Activated CD4-positive, alpha-beta T cell treated with anti-CD3 and anti-CD28 coated beads for 48 hours (primary cell): Measurements from ENCODE around the gene FOXK1.
"Not testable (repeated sequence)": the region's sequence is repeated elsewhere in the genome, so short reads cannot be mapped to it uniquely, and the experiment has no call there.

Source experiments
- DNase-seq: peaks from one replicate; pipeline ENCODE4 v3.0.0-alpha.2; 2020

FOXK1 gene

GRCh38 chr7:4802577-4802976 lies 120.5 kb downstream of the FOXK1 start:
- not testable (repeated sequence) for DNase-seq

- DNase-seq: no peak
Observed at GRCh38 chr7:4803397-4804241, 121.5 kb downstream of the FOXK1 start.

DNA sequence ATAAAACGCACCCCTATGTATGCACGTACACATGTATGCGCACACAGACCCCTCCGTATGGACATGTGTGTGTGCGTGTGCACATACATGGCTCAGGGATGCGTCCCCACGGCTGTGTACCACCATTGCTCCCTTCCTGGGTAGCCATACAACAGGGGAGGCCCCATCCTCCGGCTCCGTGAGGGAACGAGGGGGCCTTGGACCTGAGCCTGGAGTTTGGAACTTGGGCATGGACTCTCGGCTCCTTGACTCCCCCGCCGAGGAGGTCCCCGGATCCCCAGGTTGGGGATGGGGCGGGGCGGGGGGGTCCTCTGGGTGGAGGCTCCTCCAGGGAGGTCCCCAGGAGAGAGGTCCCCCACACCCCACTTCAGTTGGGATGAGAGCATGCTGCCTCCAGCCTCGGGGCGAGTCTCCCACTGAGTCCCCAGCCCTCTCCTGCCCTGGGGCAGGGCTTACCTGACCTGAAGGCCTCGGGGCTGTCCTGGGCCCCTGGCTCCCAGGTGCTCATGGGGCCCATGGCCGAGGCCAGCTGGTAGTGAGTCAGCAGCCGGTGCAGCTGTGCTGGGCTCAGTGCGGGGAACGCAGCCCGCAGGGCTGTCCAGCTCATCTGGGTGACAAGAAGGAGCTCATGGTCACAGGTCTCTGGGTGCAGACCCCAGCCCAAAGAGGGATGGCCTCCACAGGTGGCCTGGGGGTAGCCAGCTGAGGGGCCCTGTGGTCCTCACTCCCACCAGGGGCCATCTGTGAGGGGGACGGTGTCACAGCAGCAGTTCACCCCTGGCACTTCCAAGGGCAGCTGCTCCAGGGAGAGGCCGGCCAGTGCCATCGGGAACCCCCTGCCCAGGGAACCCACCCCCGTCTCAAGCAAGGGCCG lies 123.3 kb downstream of the FOXK1 start:
- DNase-seq: no peak

DNA sequence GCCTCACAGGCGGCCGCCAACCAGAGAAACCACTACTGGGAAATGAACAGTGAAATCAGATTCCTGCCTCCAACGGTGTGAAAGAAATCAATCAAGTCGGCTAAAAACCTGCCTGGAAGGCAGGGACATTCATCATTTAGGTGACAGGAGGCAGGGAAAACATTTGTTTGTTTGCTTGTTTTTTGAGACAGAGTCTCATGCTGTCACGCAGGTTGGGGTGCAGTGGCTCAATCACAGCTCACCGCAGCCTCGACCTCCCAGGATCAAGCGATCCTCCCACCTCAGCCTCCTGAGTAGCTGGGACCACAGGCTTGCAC lies 123.8 kb downstream of the FOXK1 start:
- no peak for DNase-seq

DNA sequence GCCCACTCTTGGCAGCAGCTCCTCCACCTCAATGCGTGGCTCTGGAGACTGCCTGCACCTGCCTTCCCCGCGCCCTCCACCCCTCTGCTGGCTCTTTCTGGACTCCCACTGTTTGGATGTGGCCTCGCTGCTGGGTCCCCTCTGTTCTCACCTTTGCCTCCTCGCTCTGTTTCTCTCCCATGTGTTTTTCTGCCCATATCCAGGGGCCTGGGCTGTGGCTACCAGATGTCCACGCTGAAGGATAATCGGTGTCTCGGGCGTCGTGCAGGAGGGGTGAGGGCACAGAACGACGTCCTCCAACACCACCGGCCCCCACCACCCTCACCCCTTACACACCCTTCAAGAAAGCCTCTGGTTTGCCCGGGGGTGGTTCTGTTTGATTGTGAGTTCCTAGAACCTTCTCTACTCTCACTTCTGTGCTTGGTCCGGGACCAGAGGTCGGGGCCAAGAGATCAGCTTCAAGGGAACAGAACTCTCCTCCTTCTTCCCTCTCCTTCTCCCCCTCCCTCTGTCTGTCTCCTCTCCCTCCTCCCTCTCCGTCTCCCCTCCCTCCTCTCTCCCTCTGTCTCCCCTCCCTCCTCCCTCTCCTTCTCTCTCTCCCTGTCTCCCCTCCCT lies 125.0 kb downstream of the FOXK1 start:
- no peak for DNase-seq

DNA sequence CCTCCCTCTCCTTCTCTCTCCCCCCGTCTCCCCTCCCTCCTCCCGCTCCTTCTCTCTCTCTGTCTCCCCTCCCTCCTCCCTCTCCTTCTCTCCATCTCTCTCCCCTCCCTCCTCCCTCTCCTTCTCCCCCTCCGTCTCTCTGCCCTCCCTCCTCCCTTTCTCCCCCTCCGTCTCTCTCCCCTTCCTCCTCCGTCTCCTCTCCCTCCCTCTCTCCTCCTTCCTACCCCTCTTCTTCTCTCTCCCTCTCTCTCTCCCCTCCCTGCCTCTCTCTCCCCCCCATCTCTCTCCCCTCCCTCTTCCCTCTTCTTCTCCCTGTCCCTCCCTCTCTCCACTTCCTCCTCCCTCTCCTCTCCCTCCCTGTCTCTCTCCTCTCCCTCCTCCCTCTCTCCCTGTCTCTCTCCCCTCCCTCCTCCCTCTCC lies 125.5 kb downstream of the FOXK1 start:
- no peak for DNase-seq

DNA sequence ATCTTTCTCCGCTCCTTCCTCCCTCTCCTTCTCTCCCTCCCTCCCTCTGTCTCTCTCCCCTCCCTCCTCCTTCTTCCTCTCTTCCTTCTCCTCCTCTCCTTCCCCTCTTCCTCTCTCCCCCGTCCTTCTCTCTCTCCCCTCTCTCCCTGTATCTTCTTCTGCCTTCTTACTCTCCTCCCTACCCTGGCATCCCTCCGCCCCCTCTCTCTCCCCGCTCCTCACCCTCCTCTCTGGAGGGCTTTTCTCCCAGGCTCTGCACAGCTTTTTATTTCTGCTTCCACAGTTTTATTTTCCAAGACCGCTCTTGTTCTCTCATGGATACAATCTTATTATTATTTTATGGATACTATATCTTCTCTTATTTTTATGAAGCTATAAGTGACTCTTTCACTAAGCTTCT lies 125.9 kb downstream of the FOXK1 start:
- DNase-seq: no peak

- no peak for DNase-seq
Observed at GRCh38 chr7:4808565-4808964, 126.5 kb downstream of the FOXK1 start.

DNA sequence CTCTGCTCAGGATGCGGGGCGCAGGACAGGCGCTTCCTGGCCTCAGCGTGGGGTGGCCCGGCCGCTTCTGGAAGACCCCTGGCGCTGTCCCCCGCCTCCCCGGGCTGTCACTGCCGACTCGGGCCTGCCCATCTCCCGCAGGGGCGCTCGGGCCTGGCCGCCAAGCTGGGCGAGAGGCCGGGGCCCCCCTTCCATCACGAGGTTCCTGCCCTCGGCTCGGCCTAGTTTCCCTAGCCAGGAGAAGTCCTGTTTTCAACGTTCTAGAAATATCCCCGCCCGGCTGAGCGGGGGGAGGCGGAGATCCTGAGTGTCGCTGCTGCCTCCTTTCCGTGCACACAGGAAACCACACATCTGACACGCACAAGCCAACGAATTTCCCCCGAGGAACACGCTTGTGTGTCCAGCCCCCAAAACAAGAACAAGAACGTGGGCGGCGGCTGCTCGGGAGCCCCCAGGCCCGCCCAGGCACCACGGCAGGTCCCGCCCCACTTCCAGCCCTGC lies 127.0 kb downstream of the FOXK1 start:
- peak; percentile 29 for DNase-seq

GRCh38 chr7:4809666-4810065 lies 127.6 kb downstream of the FOXK1 start:
- no peak for DNase-seq

DNA sequence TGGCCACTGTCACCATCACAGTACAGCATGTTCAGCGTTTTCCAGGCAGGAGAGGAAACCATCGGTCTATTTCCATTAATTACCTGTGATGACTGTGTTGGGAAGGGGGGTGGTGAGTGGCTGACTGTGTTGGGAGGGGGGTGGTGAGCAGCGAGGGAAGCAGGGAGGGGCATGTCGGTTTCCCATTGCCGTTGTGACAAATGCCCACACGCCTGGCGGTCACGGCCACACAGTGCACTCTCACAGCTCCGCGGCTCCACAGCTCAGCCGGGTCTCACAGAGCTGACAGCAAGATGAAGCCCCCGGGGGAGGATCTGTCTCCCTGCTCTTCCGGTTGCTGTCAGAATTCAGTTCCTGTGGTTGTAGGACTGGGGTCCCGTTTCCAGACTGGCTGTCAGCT lies 132.3 kb downstream of the FOXK1 start:
- DNase-seq: no peak

DNA sequence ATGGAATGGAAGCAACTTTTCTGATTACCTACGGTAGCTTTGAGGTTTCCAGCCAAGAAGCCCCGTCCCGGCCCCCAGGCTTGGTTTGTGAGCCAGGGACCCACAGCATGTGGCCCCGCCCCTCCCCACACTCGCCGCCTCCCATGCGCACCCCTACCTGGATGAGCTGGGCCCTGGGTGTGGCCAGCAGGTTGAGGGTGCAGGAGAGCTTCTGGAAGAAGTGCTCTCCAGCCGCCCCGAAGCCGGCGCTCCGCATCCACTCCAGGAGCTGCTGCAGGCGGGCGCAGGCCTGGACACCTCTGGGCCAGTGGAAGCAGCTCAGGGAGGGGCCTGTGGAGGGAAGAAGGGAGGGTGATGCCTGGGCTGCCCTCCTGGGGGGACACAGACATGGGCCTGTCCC lies 133.0 kb downstream of the FOXK1 start:
- DNase-seq: no peak

DNA sequence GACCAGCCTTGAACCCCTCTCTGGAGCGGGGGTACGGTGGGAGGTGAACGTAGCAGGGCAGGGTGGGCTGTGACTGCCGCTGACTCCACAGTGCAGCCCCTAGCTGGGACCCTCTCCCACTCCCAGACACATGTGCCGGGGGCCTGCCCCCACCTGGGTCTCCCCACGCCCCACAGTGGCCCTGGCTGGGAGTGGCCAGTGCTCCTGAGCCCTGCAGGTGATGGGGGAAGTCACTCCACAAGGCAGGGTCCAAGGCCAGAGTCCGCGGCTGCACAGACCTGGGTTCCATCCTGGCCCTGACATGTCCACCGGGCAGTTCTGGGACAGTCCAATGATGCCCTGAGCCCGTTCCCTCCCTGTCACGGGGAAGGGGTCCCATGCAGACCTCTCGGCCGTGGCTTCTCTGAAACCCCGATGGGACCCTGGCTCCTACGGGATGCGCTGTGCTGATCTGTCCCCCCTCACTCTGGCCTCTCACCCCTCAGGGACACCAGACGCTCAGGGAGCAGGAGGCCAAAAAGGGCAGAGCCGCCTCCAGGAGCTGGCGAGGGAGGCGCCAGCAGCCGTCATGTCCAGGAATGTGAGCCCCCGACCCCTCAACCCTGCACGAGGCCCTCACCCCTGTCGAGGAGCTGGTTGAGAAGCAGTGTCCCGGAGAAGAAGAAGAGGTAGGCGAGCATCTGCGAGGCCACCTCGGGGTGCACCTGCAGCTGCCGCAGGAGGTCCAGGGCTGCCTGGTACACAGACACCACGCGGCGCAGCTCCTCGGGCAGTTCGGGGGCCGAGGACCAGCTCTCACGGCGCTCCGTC lies 133.7 kb downstream of the FOXK1 start:
- DNase-seq: no peak

DNA sequence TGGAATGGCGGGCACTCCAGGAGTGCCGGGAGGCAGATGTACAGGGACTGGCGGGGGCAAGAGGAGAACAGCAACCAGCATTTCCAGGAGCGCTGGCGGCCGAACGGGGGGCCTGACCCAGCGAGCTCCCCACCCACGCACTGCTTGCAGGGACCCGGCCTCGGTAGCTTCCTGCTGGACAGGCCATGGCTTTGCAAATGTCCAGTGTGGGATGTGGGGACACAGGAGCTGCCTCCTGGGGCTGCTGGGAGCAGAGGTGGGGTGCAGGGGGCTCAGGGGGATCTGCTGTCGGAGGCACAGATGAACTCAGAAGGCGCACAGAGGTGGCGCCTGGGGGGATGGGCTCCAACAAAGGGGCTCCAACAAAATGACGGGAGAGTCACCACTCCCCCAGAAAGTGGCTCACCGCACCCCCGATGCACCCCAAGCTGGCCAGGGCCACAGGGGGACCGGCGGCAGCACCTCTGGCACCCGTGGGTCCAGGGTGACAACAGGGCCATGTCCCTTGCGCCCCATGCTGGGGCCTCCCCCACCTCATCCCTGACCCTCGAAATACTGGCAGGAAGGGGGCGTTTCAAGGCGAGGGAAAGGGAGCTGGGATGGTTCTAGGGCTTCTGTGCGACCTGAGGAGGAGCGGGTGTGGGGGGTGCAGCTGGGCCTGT lies 134.5 kb downstream of the FOXK1 start:
- no peak for DNase-seq

- no peak for DNase-seq
Observed at GRCh38 chr7:4817178-4817901, 135.2 kb downstream of the FOXK1 start.

- no peak for DNase-seq
Observed at GRCh38 chr7:4818000-4818794, 136.1 kb downstream of the FOXK1 start.

DNA sequence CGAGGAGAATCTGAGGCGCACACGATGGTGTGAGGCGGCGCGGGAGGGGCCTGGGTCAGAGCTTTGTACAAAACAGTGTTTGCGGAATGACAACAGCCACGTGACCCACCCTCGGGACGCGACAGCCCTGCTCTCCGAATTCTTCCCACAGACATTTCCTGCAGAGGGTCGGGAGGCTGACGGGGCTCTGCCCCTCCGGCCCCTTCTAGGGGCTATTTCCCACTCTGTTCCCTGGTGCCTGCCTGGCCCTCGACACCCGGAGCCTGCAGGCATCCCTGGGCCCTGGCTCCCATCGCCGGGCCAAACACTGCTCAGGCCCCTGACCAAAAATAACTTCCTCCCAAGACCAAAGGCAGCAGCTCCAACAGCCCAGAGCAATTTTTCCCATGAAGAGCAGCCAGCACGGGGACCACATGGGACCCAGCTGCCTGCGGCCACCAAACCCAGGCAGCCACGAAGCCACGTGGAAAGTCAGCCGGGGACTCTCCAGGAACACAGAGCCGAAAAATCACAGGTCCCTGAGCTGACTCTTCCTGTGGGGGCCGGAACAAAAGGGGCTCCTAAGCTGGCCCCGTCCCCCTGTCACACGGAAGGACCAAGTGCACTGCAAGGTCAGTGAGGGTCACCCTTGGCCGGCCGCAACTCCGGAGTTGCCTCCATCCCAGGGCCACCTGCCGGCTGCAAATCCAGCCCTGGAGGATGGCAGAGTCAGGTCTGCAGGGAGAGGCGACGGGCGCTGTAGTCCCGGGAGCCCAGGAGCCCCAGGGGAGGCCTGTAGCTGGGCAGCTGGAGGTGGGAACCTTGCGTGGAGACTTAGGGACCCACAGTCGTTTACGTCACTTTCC lies 137.7 kb downstream of the FOXK1 start:
- DNase-seq: no peak

GRCh38 chr7:4820405-4820966 lies 138.4 kb downstream of the FOXK1 start:
- no peak for DNase-seq
